ENCODE data around the gene TIMP2. TPM values are rescaled to one million over a fixed set of nuclear protein-coding genes. Genes with fewer than 3 reads are reported as not detected.

TIMP2 gene
- total RNA-seq, 1 donor from 2014 or later: 1,096 TPM

- Mint-ChIP-seq H3K4me1 (ENCODE audit: unreplicated experiment) (peaks cover 79% of the 10 kb centered on the region), H3K4me3 (ENCODE audit: unreplicated experiment) (peak overlapping the region; percentile 71), H3K27ac (ENCODE audit: unreplicated experiment) (peak overlapping the region; percentile 99), H3K9me3 (ENCODE audit: unreplicated experiment) (no peaks in the 10 kb centered on the region), H3K36me3 (ENCODE audit: unreplicated experiment) (peaks cover 4% of the 10 kb centered on the region), H3K27me3 (ENCODE audit: unreplicated experiment) (no peaks in the 10 kb centered on the region)
- TF ChIP-seq, protein P1, sequence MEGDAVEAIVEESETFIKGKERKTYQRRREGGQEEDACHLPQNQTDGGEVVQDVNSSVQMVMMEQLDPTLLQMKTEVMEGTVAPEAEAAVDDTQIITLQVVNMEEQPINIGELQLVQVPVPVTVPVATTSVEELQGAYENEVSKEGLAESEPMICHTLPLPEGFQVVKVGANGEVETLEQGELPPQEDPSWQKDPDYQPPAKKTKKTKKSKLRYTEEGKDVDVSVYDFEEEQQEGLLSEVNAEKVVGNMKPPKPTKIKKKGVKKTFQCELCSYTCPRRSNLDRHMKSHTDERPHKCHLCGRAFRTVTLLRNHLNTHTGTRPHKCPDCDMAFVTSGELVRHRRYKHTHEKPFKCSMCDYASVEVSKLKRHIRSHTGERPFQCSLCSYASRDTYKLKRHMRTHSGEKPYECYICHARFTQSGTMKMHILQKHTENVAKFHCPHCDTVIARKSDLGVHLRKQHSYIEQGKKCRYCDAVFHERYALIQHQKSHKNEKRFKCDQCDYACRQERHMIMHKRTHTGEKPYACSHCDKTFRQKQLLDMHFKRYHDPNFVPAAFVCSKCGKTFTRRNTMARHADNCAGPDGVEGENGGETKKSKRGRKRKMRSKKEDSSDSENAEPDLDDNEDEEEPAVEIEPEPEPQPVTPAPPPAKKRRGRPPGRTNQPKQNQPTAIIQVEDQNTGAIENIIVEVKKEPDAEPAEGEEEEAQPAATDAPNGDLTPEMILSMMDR (IDR thresholded peaks at IDR 0.05): no peak
- no peak for DNase-seq (ENCODE audit: extremely low spot score, unreplicated experiment)
Measured at GRCh38 chr17:78884876-78885667, 40.1 kb downstream of the TIMP2 start.

GRCh38 chr17:78884148-78884825 is 40.9 kb downstream of the TIMP2 start:
- H3K27ac Mint-ChIP-seq (ENCODE audit: unreplicated experiment): peak overlapping the region; percentile 99
- TF ChIP-seq, protein P1 (IDR thresholded peaks at IDR 0.05): no peak
- no peak for DNase-seq (ENCODE audit: extremely low spot score, unreplicated experiment)
- peak overlapping the region; percentile 71 for H3K4me3 Mint-ChIP-seq (ENCODE audit: unreplicated experiment)
- H3K36me3 Mint-ChIP-seq (ENCODE audit: unreplicated experiment): peaks cover 4% of the 10 kb centered on the region
- H3K4me1 Mint-ChIP-seq (ENCODE audit: unreplicated experiment): peaks cover 86% of the 10 kb centered on the region
- no peaks in the 10 kb centered on the region for H3K9me3 Mint-ChIP-seq (ENCODE audit: unreplicated experiment)
- no peaks in the 10 kb centered on the region for H3K27me3 Mint-ChIP-seq (ENCODE audit: unreplicated experiment)

GRCh38 chr17:78883533-78884131 is 41.6 kb downstream of the TIMP2 start:
- peak overlapping the region; percentile 99 for H3K27ac Mint-ChIP-seq (ENCODE audit: unreplicated experiment)
- no peaks in the 10 kb centered on the region for H3K9me3 Mint-ChIP-seq (ENCODE audit: unreplicated experiment)
- TF ChIP-seq, protein P1 (IDR thresholded peaks at IDR 0.05): no peak
- peaks cover 86% of the 10 kb centered on the region for H3K4me1 Mint-ChIP-seq (ENCODE audit: unreplicated experiment)
- DNase-seq (ENCODE audit: extremely low spot score, unreplicated experiment): peak; percentile 97
- H3K36me3 Mint-ChIP-seq (ENCODE audit: unreplicated experiment): peaks cover 1% of the 10 kb centered on the region
- no peaks in the 10 kb centered on the region for H3K27me3 Mint-ChIP-seq (ENCODE audit: unreplicated experiment)
- H3K4me3 Mint-ChIP-seq (ENCODE audit: unreplicated experiment): peak overlapping the region; percentile 71

DNA sequence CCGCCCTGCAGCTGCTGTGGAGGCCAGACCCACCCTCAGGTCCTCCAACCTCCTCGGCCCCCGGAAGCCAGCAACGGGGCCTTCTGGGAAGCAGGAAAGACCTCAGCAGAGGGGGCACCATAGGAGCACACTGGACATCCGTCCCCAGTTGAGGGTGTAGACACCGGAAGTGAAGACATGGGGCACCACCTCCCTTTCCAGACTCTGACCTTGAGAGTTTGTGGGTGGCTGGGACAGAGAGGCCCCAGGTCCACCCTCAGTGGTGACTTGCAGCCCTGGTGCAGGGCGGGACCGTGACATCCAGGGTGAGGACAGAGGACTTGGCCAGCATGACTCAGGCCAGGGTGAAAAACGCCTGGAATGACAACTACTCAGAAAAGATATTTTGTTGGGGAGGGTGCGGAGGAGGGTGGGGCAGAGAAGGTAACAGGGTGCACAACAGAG is 42.1 kb downstream of the TIMP2 start:
- Mint-ChIP-seq H3K9me3 (ENCODE audit: unreplicated experiment) (no peaks in the 10 kb centered on the region), H3K36me3 (ENCODE audit: unreplicated experiment) (no peaks in the 10 kb centered on the region), H3K27ac (ENCODE audit: unreplicated experiment) (peak overlapping the region; percentile 99), H3K4me3 (ENCODE audit: unreplicated experiment) (peak overlapping the region; percentile 71), H3K27me3 (ENCODE audit: unreplicated experiment) (no peaks in the 10 kb centered on the region), H3K4me1 (ENCODE audit: unreplicated experiment) (peaks cover 90% of the 10 kb centered on the region)
- TF ChIP-seq, protein P1 (IDR thresholded peaks at IDR 0.05): no peak
- peak; percentile 90 for DNase-seq (ENCODE audit: extremely low spot score, unreplicated experiment)
